ENCODE data around the gene TPCN1. TPM values are rescaled to one million over a fixed set of nuclear protein-coding genes. Genes with fewer than 3 reads are reported as not detected.

TPCN1 gene
- total and polyA plus RNA-seq, 4 donors: 20.8 to 61.7 (median 30.7) TPM

DNA sequence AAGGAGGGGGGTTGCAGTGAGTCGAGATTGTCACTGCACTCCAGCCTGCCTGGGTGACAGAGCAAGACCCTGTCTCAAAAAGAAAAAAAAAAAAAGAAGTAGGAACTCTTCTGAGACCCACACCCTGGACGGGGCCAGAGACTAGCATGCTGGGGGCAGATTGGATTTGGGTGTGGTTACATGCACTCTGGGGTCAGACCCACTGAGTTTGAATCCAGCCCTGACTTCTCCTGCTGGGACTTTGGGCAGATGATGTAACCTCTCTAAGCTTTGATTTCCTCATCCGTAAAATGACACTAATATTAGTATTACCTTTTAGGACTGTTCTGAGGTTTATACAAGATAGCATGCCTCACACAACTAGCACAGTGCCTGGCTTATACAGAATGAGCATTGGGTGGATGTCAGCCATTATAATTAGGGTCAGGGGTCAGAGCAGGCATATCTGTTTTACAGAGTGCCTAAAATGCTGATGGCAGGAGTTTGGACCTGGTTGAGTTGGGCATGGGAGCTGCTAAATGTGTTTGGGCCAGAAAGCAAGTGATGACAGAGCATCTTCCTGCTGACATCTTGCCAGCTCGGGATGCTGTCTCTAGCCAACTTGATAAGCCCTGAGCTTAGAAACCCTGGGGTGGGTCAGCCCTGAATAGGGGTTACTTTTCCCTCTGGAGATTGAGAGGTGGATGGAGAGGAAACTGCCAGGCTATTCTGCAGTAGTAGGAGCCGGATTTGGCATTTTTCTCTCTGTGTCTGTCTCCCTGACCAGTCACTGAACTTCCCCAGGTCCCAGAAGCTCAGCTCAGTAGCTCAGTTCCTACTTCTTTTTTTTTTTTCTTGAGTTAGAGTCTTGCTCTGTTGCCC lies 15.5 kb downstream of the TPCN1 start:
- ATAC-seq (ENCODE audit: insufficient read depth, low FRiP score) (no peak), DNase-seq (no peak)
- TF ChIP-seq CTCF (IDR thresholded peaks at IDR 0.05; ENCODE audit: control extremely low read depth, extremely low read depth): no peak
- no peaks in the 10 kb centered on the region for H3K27me3 ChIP-seq (ENCODE audit: control insufficient read depth in 3 of 3, insufficient read depth in 3 of 3, low read length in 2 of 3)
- peaks cover 0 to 19% (median 5%) of the 10 kb centered on the region in 4 donors for H3K36me3 ChIP-seq (ENCODE audit: control insufficient read depth in 4 of 4, insufficient read depth in 4 of 4, low read length in 4 of 4)
- WGBS, 2 donors: 53 to 62% methylated on average over 5 of the region's 5 CpGs
- peak overlapping the region; percentile 45 to 60 for H3K27ac ChIP-seq (ENCODE audit: low read depth in 1 of 2, low read length in 1 of 2)
- no peak overlapping the region for H3K9ac ChIP-seq (ENCODE audit: insufficient read depth in 1 of 2, low read length in 2 of 2)
- peaks cover 13 to 37% (median 14%) of the 10 kb centered on the region in 5 donors for H3K4me1 ChIP-seq (ENCODE audit: control insufficient read depth in 5 of 5, insufficient read depth in 5 of 5, low read length in 5 of 5)
- H3K4me3 ChIP-seq: no peak overlapping the region
- H3K9me3 ChIP-seq (ENCODE audit: control insufficient read depth in 4 of 4, insufficient read depth in 3 of 4, low read length in 3 of 4): peaks cover 0 to 1% (median 0%) of the 10 kb centered on the region in 4 donors

DNA sequence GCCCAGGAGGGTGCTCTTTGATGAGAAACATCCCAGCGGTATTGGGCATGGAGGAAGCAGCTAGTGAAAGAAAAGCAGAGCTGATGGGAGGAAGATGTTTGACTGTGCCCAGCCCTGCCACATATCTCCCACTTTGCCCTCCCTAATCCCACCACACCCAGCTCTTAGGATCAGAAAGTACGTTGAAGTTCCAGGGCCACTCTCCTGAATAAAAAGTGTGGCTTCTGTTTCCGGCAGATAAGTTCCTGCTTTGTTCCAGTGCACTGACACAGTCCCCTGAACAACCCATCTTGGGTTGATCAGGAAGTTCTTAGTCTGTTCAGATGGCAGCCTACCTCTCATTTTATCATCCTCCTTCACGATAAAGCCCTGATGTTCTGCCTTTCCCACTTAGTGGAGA lies 16.5 kb downstream of the TPCN1 start:
- no peak overlapping the region for H3K9ac ChIP-seq (ENCODE audit: insufficient read depth in 1 of 2, low read length in 2 of 2)
- 31 to 48% methylated on average over 4 of the region's 4 CpGs for WGBS, 2 donors
- no peak overlapping the region for H3K4me3 ChIP-seq
- peaks cover 0 to 12% (median 7%) of the 10 kb centered on the region in 4 donors for H3K36me3 ChIP-seq (ENCODE audit: control insufficient read depth in 4 of 4, insufficient read depth in 4 of 4, low read length in 4 of 4)
- TF ChIP-seq CTCF (IDR thresholded peaks at IDR 0.05; ENCODE audit: control extremely low read depth, extremely low read depth): no peak
- peaks cover 13 to 40% (median 15%) of the 10 kb centered on the region in 5 donors for H3K4me1 ChIP-seq (ENCODE audit: control insufficient read depth in 5 of 5, insufficient read depth in 5 of 5, low read length in 5 of 5)
- ATAC-seq (ENCODE audit: insufficient read depth, low FRiP score) (no peak), DNase-seq (no peak)
- no peaks in the 10 kb centered on the region for H3K27me3 ChIP-seq (ENCODE audit: control insufficient read depth in 3 of 3, insufficient read depth in 3 of 3, low read length in 2 of 3)
- H3K9me3 ChIP-seq (ENCODE audit: control insufficient read depth in 4 of 4, insufficient read depth in 3 of 4, low read length in 3 of 4): peaks cover 0 to 1% (median 0%) of the 10 kb centered on the region in 4 donors
- H3K27ac ChIP-seq (ENCODE audit: low read depth in 1 of 2, low read length in 1 of 2): peak overlapping the region; percentile 51 to 55

DNA sequence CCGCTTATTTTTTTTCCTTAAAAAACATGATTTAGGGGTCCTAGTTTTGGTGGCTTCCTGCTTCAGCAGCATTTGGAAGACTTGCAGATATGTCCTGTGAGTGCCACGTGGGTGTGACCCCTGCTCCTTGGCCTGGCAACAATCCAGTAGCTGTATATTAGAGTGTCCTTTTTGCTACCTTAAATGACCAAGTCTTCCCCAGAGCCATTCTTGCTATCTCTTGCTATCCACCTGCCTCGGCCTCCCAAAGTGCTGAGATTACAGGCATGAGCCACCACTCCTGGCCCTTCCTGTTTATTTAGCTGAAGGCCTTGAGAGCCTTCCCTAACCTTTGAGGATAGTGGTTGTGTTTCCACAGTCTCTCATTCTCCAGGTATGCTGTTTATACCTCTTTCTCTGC lies 17.0 kb downstream of the TPCN1 start:
- WGBS, 2 donors: 40 to 54% methylated on average over 3 of the region's 3 CpGs
- Histone ChIP-seq H3K4me1 (ENCODE audit: control insufficient read depth in 5 of 5, insufficient read depth in 5 of 5, low read length in 5 of 5) (peaks cover 13 to 39% (median 15%) of the 10 kb centered on the region in 5 donors), H3K36me3 (ENCODE audit: control insufficient read depth in 4 of 4, insufficient read depth in 4 of 4, low read length in 4 of 4) (peaks cover 0 to 8% (median 5%) of the 10 kb centered on the region in 4 donors)

More for the DNA sequence above, 17.0 kb downstream of the TPCN1 start:
- Histone ChIP-seq H3K27ac (ENCODE audit: low read depth in 1 of 2, low read length in 1 of 2) (peak overlapping the region; percentile 42 to 55), H3K27me3 (ENCODE audit: control insufficient read depth in 3 of 3, insufficient read depth in 3 of 3, low read length in 2 of 3) (no peaks in the 10 kb centered on the region), H3K9ac (ENCODE audit: insufficient read depth in 1 of 2, low read length in 2 of 2) (no peak overlapping the region), H3K9me3 (ENCODE audit: control insufficient read depth in 4 of 4, insufficient read depth in 3 of 4, low read length in 3 of 4) (peaks cover 0 to 1% (median 0%) of the 10 kb centered on the region in 4 donors), H3K4me3 (no peak overlapping the region)
- ATAC-seq (ENCODE audit: insufficient read depth, low FRiP score) (no peak), DNase-seq (no peak)
- TF ChIP-seq CTCF (IDR thresholded peaks at IDR 0.05; ENCODE audit: control extremely low read depth, extremely low read depth): no peak
